B cell (primary cell): ENCODE data around the gene PPP2R3C. TPM values are rescaled to one million over a fixed set of nuclear protein-coding genes. Genes with fewer than 3 reads are reported as not detected.

ENCODE experiments used
- ATAC-seq: fragments of 200-7000 bp; cut with Tn5 transposase; one replicate; pipeline ENCODE4 v1.10.0; 2021; ENCODE audit warnings: low read depth, mild to moderate bottlenecking, moderate number of reproducible peaks, moderate library complexity
- CTCF ChIA-PET: fragments of 350-600 bp; sonication (Branson Sonifier 250); formaldehyde crosslinking; loops from one replicate; lab custom pipeline; 2021; ENCODE audit warnings: antibody characterized with exemption, inconsistent platforms; lab: Charles Lee
- POLR2A ChIA-PET: fragments of 350-600 bp; sonication (Branson Sonifier 250); formaldehyde crosslinking; loops from one replicate; lab custom pipeline; 2021; ENCODE audit warnings: antibody characterized with exemption; lab: Charles Lee
- DNase-seq: peaks from one replicate; pipeline ENCODE4 v3.0.0; 2013
- H2AFZ ChIP-seq: 2 replicates; pipeline ENCODE4 v1.6.1; 2012; ENCODE audit warnings: mild to moderate bottlenecking, low read depth, low read length; ENCODE audit not compliant: insufficient read depth, poor library complexity, severe bottlenecking
- H3K27ac ChIP-seq, 2 donors: 1 replicate in 1 of 2; 2 replicates in 1 of 2; pipeline ENCODE4 v1.5.1; 2012 to 2013; ENCODE audit warnings: low read length in 2 of 2, mild to moderate bottlenecking in 2 of 2, moderate library complexity in 1 of 2
- H3K27me3 ChIP-seq, 4 experiments: fragments of 200-600 bp in 1 of 4; sonication (generic) in 1 of 4; replicated peaks in 1 of 4; 1 replicate in 2 of 4; 2 replicates in 2 of 4; pipeline versions ENCODE4 v1.6.1 to v1.7.0; 2013 to 2016; ENCODE audit warnings: low read length in 3 of 4, mild to moderate bottlenecking in 2 of 4, mixed read lengths in 1 of 4, moderate library complexity in 1 of 4; ENCODE audit not compliant: insufficient read depth in 4 of 4, control insufficient read depth in 3 of 4; ENCODE audit errors: control extremely low read depth in 1 of 4
- H3K36me3 ChIP-seq, 2 experiments: replicated peaks in 1 of 2; 1 replicate in 1 of 2; 2 replicates in 1 of 2; pipeline versions ENCODE4 v1.6.1 to v1.7.1; 2013; ENCODE audit warnings: low read length in 1 of 2; ENCODE audit not compliant: insufficient read depth in 2 of 2, control insufficient read depth in 1 of 2; ENCODE audit errors: control extremely low read depth in 1 of 2, extremely low read depth in 1 of 2
- H3K4me1 ChIP-seq, 2 donors: fragments of 200-600 bp in 1 of 2; sonication (generic) in 1 of 2; 1 replicate in 1 of 2; 2 replicates in 1 of 2; pipeline versions ENCODE4 v1.5.1 to v1.6.1; 2013 to 2017; ENCODE audit warnings: low read length in 2 of 2; ENCODE audit not compliant: control insufficient read depth in 2 of 2, insufficient read depth in 2 of 2
- H3K4me2 ChIP-seq: replicated peaks from 2 replicates; pipeline ENCODE3; 2012; ENCODE audit warnings: mild to moderate bottlenecking, low read depth, low read length; ENCODE audit not compliant: poor library complexity, severe bottlenecking
- H3K4me3 ChIP-seq, 5 experiments: fragments of 200-600 bp in 1 of 5; sonication (generic) in 1 of 5; 1 replicate in 3 of 5; 2 replicates in 2 of 5; pipeline versions ENCODE4 v1.5.1 to v1.7.0; 2011 to 2016; ENCODE audit warnings: low read length in 4 of 5, mild to moderate bottlenecking in 4 of 5, low read depth in 2 of 5, control low read depth in 1 of 5, moderate library complexity in 1 of 5; ENCODE audit not compliant: insufficient read depth in 1 of 5; ENCODE audit errors: control extremely low read depth in 1 of 5, extremely low read depth in 1 of 5
- H3K79me2 ChIP-seq: fragments of 200-600 bp; sonication (generic); one replicate; pipeline ENCODE4 v1.6.0; 2016; ENCODE audit warnings: low read length; ENCODE audit not compliant: control insufficient read depth, insufficient read depth
- H3K9ac ChIP-seq: fragments of 200-600 bp; sonication (generic); 2 replicates; pipeline ENCODE4 v1.6.1; 2017; ENCODE audit warnings: mild to moderate bottlenecking, low read length, moderate library complexity
- H3K9me3 ChIP-seq, 3 donors: one replicate each; pipeline versions ENCODE4 v1.6.1 to v1.7.1; 2013; ENCODE audit warnings: low read length in 2 of 3; ENCODE audit not compliant: control insufficient read depth in 2 of 3, insufficient read depth in 1 of 3; ENCODE audit errors: control extremely low read depth in 1 of 3
- H4K20me1 ChIP-seq: 2 replicates; pipeline ENCODE4 v1.6.0; 2012; ENCODE audit warnings: mild to moderate bottlenecking, low read length; ENCODE audit not compliant: insufficient read depth, control insufficient read depth, poor library complexity, severe bottlenecking
- H3K27ac Mint-ChIP-seq: one replicate; pipeline ENCODE4 v1.8.0; 2021; ENCODE audit warnings: mixed read lengths
- H3K27me3 Mint-ChIP-seq: one replicate; pipeline ENCODE4 v1.8.0; 2021; ENCODE audit warnings: mixed read lengths
- H3K4me1 Mint-ChIP-seq: one replicate; pipeline ENCODE4 v1.8.0; 2021; ENCODE audit warnings: mixed read lengths
- H3K4me3 Mint-ChIP-seq: one replicate; pipeline ENCODE4 v1.8.0; 2021; ENCODE audit warnings: mixed read lengths
- H3K9me3 Mint-ChIP-seq: one replicate; pipeline ENCODE4 v1.8.0; 2022; ENCODE audit warnings: mixed read lengths; ENCODE audit not compliant: insufficient read depth
- CTCF ChIP-seq: fragments of 200-600 bp; IDR thresholded peaks from one replicate; pipeline ENCODE4 v1.8.0; 2022; ENCODE audit warnings: antibody characterized with exemption, mild to moderate bottlenecking
- EZH2 ChIP-seq: IDR thresholded peaks from 2 replicates; pipeline ENCODE4 v1.6.1; 2012; ENCODE audit warnings: borderline replicate concordance, low read depth, mild to moderate bottlenecking, moderate library complexity, low read length; ENCODE audit not compliant: insufficient read depth, poor library complexity, severe bottlenecking
- WGBS: methylation state at CpG from one replicate; pipeline ENCODE4 v1.1.5; 2013; ENCODE audit warnings: missing lambda C conversion rate; ENCODE audit not compliant: insufficient coverage; 5-methylcytosine and 5-hydroxymethylcytosine counted together
- intact Hi-C: fragments of 100-400 bp; cut with micrococcal nuclease; formaldehyde crosslinking; loops from one replicate; pipeline ENCODE4 v1.10.0; 2022
- polyA plus RNA-seq: library from polyadenylated mRNA; depleted of rRNA; stranded (reverse); fragments of >200 nt; gene quantifications from 2 replicates; pipeline ENCODE4 v1.2.3, GENCODE V29; 2012
- total RNA-seq, 2 donors: library from RNA; stranded (reverse); fragments of 120-200 nt in 1 of 2; gene quantifications; 1 replicate in 1 of 2; 2 replicates in 1 of 2; pipeline versions ENCODE4 v1.2.3 to v1.2.4, GENCODE V29; 2013 to 2022

The PPP2R3C gene
- total and polyA plus RNA-seq, 2 donors (not counting 1 experiment from before 2014, with no cell fraction given): 13.5 to 40.8 TPM

DNA sequence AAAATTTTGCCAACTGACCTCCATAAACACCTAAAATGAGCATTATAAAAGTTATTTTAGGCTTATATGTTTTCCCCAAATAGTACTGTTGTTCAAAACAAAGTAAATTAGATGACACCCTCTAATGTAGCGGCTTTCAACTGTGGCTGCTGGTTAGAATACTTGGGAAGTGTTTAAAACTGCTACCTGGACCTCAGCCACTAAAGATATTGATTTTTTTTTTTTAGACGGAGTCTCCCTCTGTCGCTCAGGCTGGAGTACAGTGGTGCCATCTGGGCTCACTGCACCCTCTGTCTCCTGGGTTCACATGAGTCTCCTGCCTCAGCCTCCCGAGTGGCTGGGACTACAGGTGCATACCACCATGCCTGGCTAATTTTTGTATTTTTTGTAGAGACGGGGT is 16.8 kb upstream of the PPP2R3C start:
- no peak for DNase-seq
- Histone ChIP-seq H4K20me1 (no peaks in the 10 kb centered on the region), H3K27ac (no peak overlapping the region), H3K9me3 (no peaks in the 10 kb centered on the region), H3K9ac (no peak overlapping the region), H3K36me3 (peaks cover 1 to 19% of the 10 kb centered on the region in 2 experiments), H3K4me2 (no peak overlapping the region), H3K4me3 (no peak overlapping the region), H3K79me2 (peaks cover 32% of the 10 kb centered on the region), H3K27me3 (no peaks in the 10 kb centered on the region), H2AFZ (no peak overlapping the region), H3K4me1 (no peaks in the 10 kb centered on the region)
- Mint-ChIP-seq H3K4me3 (no peak overlapping the region), H3K9me3 (no peaks in the 10 kb centered on the region), H3K27ac (no peak overlapping the region), H3K4me1 (no peaks in the 10 kb centered on the region), H3K27me3 (no peaks in the 10 kb centered on the region)
- TF ChIP-seq EZH2 (no peak), CTCF (no peak)
- no peak for ATAC-seq
- ChIA-PET CTCF (interaction anchor here (0.6 to 16.6 kb wide), 4 partner anchors 92 to 676 kb away, joined by 3 to 512 read pairs (median 18); no protein-coding TSS in a partner anchor), POLR2A (no interaction called here)
- intact Hi-C loops: no loop called here
- WGBS: 98% methylated on average over 3 of the region's 5 CpGs

DNA sequence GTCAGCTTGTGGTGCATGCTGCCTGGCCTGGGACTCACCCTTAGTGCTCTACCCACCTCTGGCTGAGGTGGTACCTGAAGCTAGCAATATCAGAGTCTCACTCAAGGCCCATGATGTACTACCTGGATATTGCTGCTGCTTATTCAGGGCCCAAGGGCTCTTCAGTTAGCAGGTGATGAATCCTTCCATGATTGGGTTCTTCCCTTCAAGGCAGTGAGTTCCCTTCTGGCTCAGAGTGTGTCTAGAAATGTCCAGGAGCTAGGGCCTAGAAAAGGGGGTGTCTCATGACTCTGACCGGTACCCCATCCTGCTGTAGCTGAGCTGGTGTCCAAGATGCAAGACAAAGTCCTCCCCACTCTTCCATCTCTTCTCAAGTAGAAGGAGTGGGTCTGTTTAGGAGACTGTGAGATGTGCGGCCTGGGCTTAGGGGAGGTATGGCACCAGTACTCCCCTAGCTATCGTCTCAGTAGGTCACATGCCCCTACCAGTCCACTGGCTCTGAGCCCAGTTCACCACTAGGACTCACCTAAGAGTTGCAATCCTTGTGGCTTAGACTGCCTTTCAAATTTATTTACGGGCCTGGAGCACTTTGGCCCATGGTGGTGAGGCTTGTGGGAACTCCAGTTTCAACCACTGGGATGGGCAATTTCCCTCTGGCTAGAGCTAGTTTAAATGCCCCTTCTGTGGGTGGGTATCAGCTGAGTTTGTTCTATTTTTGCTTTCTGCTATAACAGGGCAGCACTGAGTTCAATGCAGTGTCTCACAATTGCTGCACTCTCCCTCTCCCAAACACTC is 12.7 kb upstream of the PPP2R3C start:
- no peaks in the 10 kb centered on the region for H3K4me1 Mint-ChIP-seq

More for the DNA sequence above, 12.7 kb upstream of the PPP2R3C start:
- POLR2A ChIA-PET: no interaction called here
- Histone ChIP-seq H3K27ac (no peak overlapping the region), H3K4me3 (no peak overlapping the region), H3K9ac (no peak overlapping the region), H3K79me2 (peaks cover 46% of the 10 kb centered on the region), H4K20me1 (no peaks in the 10 kb centered on the region), H2AFZ (no peak overlapping the region), H3K36me3 (peaks cover 1 to 30% of the 10 kb centered on the region in 2 experiments), H3K9me3 (peaks cover 0 to 8% (median 0%) of the 10 kb centered on the region in 3 donors), H3K4me1 (no peaks in the 10 kb centered on the region), H3K4me2 (no peak overlapping the region), H3K27me3 (no peaks in the 10 kb centered on the region)
- DNase-seq: no peak
- ATAC-seq: no peak
- intact Hi-C loops: no loop called here
- CTCF ChIA-PET: interaction anchor here (1.0 to 16.6 kb wide), 2 partner anchors 11 to 282 kb away, joined by 5 to 512 read pairs; no protein-coding TSS in a partner anchor
- peaks cover 2% of the 10 kb centered on the region for H3K9me3 Mint-ChIP-seq
- no peaks in the 10 kb centered on the region for H3K27me3 Mint-ChIP-seq
- no peak for TF ChIP-seq EZH2
- TF ChIP-seq CTCF: no peak
- no peak overlapping the region for H3K27ac Mint-ChIP-seq
- 100% methylated on average over 2 of the region's 4 CpGs for WGBS
- no peak overlapping the region for H3K4me3 Mint-ChIP-seq
